ENCODE measurements around the gene AATF.

The AATF gene

DNA sequence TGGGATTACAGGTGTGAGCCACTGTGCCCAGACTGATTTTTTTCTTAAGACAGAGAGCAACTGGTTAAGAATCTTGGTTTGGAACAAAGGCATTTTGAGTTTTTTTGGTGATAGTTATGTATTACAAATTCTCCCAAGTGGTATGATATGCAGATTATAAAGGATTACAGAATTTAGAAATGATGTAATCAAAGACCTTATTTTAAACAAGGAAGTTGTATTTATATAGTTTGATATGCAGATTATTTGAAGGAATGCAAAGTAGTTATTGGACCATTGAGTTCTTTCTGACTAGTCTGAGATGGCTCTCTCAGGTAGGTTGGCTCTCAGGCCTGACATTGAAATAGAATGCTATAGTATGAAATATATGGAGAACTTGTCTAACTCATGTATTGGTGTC lies 34.9 kb downstream of the AATF start:
- DNase-seq: no peak

DNA sequence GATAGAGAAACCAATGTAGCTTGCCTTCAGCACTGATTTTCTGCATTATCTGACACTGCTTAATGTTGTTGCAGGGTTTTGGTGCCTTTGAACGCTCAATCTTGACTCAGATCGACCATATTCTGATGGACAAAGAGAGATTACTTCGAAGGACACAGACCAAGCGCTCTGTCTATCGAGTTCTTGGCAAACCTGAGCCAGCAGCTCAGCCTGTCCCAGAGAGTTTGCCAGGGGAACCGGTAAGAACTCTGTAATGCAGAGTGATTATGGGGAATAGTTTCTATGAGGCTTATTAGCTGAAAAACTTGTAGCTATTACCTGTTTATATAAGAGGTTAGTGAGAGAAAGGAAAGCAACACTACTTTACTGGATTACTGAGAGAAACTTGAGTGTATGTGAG lies 40.4 kb downstream of the AATF start:
- no peak for DNase-seq

DNA sequence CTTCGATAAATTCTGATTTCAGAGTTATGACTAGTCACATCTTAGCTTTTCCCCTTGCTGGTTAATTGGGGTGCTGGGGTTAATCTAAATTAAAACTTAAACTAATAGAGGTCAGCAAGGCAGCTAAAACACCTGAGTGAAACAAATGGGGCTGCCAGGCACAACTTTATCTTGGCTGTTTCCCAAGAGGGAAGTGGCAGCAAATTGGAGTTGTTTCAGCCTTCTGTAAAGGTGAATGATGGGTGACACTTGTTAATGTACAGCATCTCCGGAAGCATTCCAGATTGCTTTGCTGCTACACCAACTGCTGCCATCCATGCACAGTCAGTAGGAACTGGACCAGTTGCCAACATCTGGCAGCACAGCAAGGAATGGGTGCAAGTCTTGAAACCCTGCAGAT lies 43.9 kb downstream of the AATF start:
- DNase-seq: no peak

DNA sequence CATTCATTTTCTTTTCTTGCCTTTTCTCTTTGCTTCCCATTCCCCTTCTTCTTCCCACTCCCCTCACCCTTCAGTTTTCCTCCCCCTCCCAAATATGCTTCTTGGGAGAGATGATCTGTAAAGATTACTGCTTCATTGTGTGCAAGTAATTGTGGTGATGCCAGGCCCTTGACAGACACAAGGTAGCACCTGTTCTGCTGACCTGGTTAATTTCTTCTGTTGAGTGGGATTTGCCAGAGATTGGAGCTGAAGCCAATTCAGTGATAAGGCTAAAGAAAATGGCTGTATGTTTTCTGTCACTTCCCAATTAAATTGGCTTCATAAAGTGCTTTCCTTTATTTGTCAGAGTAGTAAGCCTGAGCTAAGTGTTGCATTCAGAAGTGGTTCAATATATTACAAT lies 44.5 kb downstream of the AATF start:
- DNase-seq: no peak

DNA sequence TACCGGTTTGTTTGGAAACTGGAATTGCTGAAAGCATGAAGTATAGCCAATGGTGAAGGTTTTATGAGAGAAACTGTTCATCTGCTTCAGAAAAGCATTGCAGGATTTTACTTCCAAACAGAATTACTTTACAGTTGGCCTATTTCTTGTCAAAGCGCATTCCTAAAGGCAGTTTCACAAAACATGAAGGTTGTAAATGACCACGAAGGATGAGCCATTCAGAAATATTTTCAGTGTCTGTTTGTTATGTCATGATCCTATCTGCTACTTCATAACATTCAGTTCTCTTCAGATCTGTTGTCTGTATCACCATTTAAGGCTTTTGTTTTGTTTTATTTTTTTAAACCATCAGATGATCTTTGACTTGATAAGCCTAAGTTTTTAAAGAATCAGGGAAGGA lies 45.7 kb downstream of the AATF start:
- peak; percentile 49 for DNase-seq

DNA sequence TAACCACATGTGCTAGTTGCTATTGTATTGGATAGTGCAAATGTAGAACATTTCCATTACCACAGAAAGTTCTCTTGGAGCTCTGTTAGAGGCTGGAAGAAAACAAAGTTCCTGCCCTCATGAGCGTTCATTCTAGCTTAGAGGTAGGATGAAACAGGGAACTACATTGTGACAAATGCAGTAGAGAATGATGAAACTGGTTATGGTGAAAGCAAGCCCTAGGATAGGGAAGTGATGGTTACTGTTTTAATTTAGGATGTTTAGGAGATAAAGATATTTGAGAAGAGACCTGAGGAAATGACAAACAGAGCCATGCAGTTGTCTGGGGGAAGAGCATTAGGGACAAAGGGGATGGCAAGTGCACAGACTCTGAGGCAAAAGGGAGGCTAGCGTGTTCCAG lies 50.7 kb downstream of the AATF start:
- DNase-seq: no peak

DNA sequence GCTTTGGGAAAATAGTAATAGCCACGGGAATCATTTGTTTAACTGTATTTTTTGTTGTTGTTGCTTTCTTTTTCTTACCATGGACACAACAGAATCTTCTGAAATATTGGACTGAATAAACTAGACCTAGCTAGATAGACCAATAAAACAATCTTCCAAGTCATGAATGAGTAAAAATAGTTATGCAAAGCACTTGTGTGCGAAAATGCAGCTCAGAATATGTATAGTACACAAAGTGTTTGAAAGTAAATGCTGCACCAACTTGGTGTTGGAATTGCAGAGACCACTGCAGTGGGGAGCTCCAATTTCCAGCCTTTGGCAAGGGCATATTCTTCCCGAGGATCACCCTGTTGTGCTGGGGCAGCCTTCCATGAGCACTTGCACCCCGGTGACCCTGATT lies 68.0 kb downstream of the AATF start:
- no peak for DNase-seq

DNA sequence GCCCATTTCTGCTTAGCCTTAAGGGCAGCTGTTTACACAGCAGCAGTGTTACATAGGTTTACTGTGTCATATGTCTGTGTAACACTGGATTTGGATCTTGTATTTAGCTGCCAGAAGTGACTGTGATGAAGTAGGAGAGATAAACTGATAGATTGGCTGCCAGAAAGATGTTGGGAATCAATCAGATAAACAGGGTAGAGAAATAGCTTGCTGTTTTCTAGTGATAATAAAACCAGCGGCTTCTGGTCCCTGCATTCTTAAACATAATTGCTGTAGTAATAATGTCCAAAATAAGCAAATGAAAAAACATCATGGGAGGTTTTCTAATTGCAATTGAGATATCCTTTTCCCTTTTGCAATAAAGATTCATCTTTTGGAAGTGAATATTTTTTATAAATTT lies 68.7 kb downstream of the AATF start:
- no peak for DNase-seq

DNA sequence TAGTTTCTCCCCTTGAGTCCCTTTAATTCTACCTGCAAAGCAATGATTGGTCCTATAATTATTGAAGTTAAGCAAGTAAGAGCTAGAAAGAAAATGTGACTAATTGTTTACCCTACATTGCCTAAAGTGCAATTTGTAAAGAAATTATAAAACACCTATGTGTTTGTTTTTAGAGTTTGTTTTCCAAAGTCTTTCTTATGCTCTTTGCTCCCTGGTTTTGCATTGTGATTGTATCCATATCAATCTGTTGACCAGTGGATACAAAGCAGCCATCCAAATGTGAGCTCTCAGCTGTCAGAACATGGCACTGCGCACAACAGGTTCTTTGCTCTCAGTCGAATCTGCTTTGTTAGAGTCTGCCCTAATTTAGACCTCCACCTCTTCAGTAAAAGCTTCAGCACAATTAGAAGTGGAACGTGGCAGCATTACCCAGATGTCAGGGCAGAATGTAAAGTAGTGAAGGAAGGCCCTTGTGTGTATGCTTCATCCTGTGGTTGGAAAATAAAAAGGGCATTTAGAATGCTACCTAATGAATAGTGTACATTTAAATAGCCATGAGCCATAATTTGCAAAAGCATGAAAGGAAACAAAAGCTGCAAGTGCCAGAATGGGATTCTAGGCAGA lies 70.5 kb downstream of the AATF start:
- no peak for DNase-seq

DNA sequence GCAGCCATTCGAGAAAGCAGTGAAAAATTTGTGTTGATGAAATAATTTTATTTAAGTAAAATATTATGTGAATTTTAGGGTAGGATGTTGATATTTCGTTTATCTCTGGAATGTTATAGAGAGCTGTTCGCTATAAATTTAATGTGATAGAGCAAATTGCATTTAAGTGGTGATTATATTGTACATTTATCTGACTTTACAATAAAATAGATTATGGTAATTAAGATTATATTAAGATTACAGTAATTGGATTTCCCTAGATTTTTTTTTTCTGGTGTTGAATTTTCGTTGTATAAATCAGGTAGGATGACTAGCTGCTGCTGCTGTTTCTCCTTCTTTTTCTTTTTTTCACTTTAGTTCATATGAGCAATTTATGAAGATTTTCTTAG lies 71.0 kb downstream of the AATF start:
- DNase-seq: no peak

DNA sequence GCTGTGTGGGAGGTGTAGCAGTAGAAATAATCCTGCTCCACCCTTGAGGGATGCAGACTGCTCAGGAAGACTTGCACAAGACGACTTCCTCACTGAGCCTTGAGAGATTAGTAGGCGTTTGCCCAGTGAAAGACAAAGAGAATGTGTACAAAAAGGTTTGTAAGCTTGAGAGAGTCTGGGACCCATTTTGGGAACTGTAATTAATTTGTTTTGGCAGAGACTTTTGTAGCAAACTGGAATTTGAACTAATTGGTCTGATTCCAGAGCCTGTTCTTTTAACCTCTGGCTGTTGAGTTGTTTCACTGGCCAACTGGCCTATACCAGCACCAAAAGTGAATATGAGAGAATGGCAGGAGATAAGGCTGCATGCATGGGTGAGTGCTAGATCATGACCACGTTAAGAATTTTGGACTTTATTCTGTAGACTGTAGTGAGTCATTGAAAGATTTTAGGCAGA lies 75.5 kb downstream of the AATF start:
- DNase-seq: no peak

DNA sequence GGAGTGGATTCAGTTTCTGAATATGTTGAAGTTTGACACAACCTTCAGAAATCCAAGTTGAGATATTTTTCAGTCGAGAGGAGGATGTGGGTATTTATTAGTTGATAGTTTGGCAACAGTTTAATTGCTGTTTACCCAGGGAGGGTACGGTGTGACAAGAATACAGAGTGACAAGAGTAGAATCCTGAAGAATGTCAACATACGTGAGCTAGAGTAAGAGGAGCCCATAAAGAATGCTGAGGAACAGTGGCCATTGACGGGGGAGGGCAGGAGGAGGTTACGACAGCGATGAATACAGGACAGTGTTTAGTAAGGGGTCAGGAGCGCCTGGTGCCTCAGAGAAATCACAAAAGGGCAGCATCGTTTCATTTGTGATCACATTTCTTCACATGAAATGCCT lies 76.5 kb downstream of the AATF start:
- no peak for DNase-seq

DNA sequence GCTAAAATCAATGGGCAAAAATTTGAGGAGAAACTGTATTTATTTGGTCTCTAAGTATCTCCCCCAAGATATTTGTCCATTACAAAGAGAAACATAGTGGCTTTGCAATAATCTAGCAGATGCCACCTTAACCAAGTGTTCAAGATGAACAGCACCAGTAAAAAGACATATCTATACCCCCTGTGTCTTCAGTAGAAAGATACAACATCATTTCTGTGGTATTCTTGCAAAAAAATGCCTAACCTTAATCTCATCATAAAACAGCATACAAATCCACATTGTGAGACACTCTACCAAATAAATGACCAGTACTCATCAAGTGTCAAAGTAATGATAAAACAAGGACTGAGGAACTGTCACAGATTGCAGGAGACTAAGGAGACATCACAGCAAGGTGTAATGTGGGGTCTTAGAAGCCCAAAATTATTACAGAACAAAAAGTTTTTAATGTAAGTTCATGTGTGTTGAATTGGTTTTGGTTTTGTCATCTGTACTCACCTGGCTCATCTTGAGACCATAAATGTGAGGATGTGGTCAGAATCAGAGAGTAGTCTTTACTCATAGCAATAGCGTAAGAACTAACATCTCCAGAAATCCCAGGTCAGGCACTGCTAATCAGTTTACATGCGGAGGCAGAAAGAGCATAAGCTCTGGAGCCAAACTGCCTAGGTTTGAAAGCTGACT lies 77.2 kb downstream of the AATF start:
- DNase-seq: no peak

DNA sequence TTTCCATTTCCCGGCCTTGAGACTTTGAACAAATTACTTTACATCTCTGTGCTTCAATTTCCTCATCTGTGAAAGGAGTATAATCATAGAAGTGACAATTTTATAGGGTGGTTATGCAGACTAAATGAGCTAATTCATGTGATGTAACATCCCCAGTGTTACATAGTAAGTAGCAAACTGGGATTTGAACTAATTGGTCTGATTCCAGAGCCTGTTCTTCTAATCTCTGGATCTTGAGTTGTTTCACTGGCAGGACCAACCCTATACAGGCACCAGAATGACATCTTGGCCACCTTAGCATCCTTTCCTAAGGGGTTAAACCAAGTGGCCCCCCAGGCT lies 77.7 kb downstream of the AATF start:
- DNase-seq: no peak

DNA sequence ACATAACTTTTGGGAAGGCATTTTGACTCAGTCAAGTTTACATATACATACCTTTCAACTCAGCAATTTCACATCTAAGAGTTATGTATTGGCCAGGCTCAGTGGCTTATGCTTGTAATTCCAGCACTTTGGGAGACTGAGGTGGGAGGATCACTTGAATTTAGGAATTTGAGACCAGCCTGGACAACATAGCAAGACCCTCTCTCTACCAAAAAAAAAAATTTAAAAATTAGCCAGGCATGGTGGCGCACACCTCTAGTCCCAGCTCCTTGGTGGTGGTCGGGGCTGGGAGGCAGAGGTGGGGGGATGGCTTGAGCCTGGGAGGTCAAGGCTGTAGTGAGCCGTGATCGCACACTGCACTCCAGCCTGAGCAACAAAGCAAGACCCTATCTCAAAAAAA lies 79.3 kb downstream of the AATF start:
- DNase-seq: no peak

DNA sequence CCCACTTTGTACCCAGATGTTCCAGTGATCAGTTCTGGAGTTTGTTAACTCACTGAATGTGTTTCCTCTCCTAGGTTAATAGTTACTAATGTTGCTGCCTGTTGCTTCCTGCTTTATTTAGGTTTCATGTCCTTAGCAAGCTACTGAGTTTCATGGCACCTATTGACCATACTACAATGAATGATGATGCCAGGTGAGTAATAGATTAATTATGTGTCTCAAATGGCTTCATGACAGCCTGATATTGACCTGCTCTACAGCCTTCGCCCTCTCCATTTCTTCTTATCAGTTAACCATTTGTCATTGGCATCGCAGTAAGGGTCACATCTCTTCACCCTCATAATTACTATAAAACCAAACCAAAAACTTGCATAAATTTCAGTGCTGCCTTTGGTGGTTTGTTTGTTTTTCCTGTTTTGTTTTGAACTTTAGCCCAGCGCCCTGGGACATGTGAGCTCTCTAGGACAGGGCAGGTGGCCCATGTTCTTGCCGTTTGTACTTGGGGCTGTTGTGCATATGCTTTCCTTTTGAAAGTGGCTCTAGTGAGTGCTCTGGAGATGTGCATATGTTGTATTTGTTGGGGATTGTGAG lies 82.8 kb downstream of the AATF start:
- no peak for DNase-seq

DNA sequence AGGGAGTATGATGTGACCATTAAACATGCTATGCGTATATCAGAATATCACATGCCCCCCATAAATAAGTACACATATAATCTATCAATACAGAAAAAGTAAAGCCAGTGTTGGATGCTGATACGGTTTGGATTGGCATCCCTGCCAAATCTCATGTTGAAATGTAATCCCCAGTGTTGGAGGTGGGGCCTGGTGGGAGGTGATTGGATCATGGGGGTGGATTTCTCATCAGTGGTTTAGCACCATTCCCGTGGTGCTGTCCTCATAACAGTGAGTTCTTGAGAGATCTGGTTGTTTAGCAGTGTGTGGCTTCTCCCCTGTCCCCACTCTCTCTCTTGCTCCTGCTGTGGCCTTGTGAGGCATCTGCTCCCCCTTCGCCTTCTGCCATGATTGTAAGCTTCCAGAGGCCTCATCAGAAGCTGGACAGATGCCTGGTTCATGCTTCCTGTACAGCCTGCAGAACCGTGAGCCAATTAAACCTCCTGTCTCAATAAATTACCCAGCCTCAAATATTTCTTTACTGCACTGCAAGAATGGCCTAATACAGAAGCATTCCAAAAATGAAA lies 88.9 kb downstream of the AATF start:
- DNase-seq: no peak

DNA sequence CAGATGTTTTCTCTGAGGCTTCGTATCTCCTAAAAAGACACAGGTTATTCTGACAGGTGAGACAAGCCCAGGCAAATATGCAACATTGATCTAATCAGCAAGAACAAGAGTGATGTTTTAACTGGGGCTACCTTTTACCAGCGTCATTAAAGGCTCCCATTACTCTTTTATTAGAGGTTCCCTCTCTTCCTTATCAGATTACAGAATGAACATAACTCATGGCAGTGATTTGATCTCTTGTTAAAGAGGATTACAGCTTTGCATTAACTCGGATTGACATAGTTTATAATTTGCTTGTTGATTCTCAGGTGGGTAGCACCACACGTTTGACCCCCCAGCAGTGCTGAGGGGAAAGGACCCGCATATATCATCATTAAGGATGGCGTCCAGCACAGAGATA lies 90.5 kb downstream of the AATF start:
- DNase-seq: no peak

DNA sequence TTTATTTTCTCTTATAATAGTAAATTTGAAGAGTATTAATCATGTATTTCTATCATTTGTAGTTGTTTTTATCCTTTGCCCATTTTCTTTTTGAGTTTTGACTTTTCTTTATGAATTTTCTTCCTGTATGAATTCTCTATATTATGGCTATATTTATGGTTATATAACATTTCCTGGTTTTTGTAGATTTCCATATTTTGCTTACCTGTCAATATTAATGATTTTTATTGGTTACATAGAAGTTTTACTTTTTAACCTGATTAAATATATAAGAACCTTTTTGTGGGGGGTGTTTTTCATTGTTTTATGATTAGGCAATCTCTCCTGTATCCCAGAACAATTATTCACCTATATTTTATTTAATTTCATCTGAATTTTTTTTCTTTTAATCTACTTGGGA lies 93.2 kb downstream of the AATF start:
- DNase-seq: no peak

DNA sequence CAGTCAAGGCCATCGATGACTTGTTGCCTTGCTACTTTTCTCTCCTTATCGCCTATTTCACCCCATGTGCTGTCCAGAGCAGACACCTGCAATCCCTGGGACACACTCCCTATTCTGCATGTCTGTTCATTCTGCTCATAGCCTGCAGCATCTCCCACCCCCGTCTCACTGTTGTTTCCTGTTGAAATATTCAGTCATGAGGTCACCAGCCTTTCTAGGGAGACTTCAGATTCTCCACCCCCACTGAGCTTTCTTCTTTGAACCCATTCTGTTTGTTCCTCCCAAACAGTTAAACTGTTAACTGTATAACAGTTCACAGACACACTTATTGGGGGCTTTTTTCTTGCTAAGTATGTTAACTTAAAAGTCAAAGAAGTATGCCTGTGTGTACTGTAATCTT lies 94.4 kb downstream of the AATF start:
- DNase-seq: no peak

DNA sequence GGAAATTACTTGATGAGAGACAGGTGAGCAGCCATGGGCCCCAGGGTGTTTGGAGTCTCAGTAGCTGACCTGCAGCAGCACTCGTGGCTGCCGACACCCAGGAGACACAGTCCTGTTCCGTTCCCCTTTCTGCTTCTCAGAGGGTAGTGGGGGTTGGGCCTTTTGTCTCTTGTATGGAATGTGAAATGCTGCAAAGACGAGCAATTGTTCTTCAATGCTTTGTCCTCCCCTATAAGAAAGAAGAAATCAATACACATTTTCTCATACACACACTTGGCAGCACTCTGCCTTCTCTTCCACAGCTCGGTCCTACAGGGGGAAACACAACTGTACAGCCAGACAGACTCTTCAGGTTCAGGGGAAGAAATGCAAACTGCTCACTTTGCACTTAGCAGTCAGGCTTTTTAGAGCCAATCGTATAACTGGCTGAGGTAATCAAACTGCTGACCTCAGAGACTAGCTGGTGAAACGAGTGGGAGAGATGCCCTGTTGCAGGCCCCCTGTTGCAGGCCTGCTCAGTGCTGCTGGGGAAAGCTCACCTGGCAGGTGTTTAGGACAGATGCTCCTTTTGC lies 96.7 kb downstream of the AATF start:
- DNase-seq: no peak

DNA sequence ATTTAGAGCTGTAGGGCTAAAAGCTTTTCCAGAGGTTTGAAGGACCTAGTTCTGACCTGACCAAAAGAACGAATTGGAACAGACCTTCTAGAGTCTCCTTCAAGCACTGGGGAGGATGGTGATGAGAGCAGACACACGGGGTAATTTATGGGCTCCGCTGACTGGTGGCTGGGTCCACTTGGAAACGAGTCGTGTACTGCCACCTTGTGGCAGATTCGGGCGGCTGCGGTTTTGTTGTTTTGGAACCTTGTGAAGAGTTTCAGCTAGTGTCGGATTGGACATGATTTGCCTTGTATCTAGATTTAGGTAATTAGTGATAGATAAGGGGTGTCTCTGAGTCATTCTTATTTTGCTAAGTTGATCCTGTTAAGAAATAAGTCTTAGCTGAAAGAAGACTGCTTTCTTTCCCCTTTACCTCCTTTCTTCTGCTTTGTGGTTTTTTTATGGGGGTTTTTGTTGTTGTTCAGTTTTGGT lies 98.9 kb downstream of the AATF start:
- DNase-seq: peak; percentile 56

DNA sequence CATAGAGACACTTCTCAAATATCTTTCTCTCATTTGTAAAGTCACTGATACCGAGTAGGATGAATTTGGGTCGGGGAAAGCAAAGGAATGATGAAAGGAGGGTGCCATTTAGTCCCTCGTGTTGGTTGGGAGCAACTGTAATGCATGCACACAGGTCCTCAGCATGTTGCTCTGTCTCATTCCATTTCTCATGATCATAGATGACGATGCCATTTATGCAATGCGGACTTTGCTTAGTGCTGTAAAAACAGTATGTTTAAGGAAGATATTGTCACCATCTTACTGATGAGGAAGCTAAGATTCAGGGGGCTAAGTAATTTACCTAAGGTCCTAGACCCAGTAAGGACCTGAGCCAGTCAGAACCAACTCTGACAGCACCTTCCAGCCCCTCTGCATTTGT lies 100.1 kb downstream of the AATF start:
- no peak for DNase-seq

DNA sequence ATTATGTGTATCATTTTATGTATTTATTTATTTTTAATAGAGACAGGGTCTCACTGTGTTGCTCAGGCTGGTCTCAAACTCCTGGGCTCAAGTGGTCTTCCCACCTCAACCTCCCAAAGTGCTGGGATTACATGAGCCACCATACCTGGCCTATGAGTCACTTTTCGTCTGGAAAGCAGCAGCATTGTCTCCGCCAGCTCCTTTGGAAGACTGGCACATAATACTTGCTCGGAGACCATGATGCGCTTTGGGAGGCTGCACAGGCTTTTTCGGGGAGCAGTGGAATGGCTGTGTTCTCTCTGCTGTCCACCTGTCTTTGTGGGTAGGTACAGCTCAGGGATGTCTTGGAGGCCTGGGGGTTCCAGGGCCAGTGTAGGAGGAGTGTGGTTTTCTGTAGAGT lies 102.2 kb downstream of the AATF start:
- no peak for DNase-seq

Data from kidney glomerular epithelial cell (primary cell).